ENCODE data around the gene PILRB.

PILRB gene

GRCh38 chr7:100352984-100353684, 4.8 kb upstream of the PILRB start:
- no peak for DNase-seq (ENCODE audit: low read depth, low spot score)
- TF ChIP-seq ZNF274 (IDR thresholded peaks at IDR 0.05; ENCODE audit: low read depth, low read length) (no peak), YY1 (IDR thresholded peaks at IDR 0.05; ENCODE audit: insufficient read depth, insufficient read length) (no peak), SUZ12 (IDR thresholded peaks at IDR 0.05; ENCODE audit: extremely low read depth, insufficient read depth, insufficient read length) (no peak)
- peaks cover 87% of the 10 kb centered on the region for H3K36me3 ChIP-seq (ENCODE audit: insufficient read depth, insufficient read length, low read length)

GRCh38 chr7:100353685-100354330, 4.1 kb upstream of the PILRB start:
- Histone ChIP-seq H3K9ac (ENCODE audit: insufficient read length, low read depth) (no peak overlapping the region), H3K4me3 (ENCODE audit: insufficient read length, low read depth) (no peak overlapping the region), H3K27me3 (ENCODE audit: insufficient read depth, insufficient read length) (no peaks in the 10 kb centered on the region), H3K9me3 (ENCODE audit: insufficient read depth, low read length) (no peaks in the 10 kb centered on the region), H3K36me3 (ENCODE audit: insufficient read depth, insufficient read length, low read length) (peaks cover 89% of the 10 kb centered on the region), H3K4me1 (ENCODE audit: insufficient read depth, insufficient read length) (peaks cover 4% of the 10 kb centered on the region)
- DNase-seq (ENCODE audit: low read depth, low spot score) = no peak
- TF ChIP-seq SUZ12 (IDR thresholded peaks at IDR 0.05; ENCODE audit: extremely low read depth, insufficient read depth, insufficient read length) (no peak), YY1 (IDR thresholded peaks at IDR 0.05; ENCODE audit: insufficient read depth, insufficient read length) (no peak), ZNF274 (IDR thresholded peaks at IDR 0.05; ENCODE audit: low read depth, low read length) (no peak)

More at GRCh38 chr7:100352984-100353684, 4.8 kb upstream of the PILRB start:
- H3K9ac ChIP-seq (ENCODE audit: insufficient read length, low read depth) = no peak overlapping the region
- H3K27me3 ChIP-seq (ENCODE audit: insufficient read depth, insufficient read length) = no peaks in the 10 kb centered on the region
- no peak overlapping the region for H3K4me3 ChIP-seq (ENCODE audit: insufficient read length, low read depth)
- no peaks in the 10 kb centered on the region for H3K9me3 ChIP-seq (ENCODE audit: insufficient read depth, low read length)
- peaks cover 4% of the 10 kb centered on the region for H3K4me1 ChIP-seq (ENCODE audit: insufficient read depth, insufficient read length)

GRCh38 chr7:100356416-100357068, 1.4 kb upstream of the PILRB start:
- H3K9ac ChIP-seq (ENCODE audit: insufficient read length, low read depth) = no peak overlapping the region
- no peaks in the 10 kb centered on the region for H3K4me1 ChIP-seq (ENCODE audit: insufficient read depth, insufficient read length)
- no peak for DNase-seq (ENCODE audit: low read depth, low spot score)
- TF ChIP-seq ZNF274 (IDR thresholded peaks at IDR 0.05; ENCODE audit: low read depth, low read length) = no peak
- TF ChIP-seq SUZ12 (IDR thresholded peaks at IDR 0.05; ENCODE audit: extremely low read depth, insufficient read depth, insufficient read length) = no peak
- no peak for TF ChIP-seq YY1 (IDR thresholded peaks at IDR 0.05; ENCODE audit: insufficient read depth, insufficient read length)
- H3K27me3 ChIP-seq (ENCODE audit: insufficient read depth, insufficient read length) = no peaks in the 10 kb centered on the region
- no peak overlapping the region for H3K4me3 ChIP-seq (ENCODE audit: insufficient read length, low read depth)
- peaks cover 91% of the 10 kb centered on the region for H3K36me3 ChIP-seq (ENCODE audit: insufficient read depth, insufficient read length, low read length)
- H3K9me3 ChIP-seq (ENCODE audit: insufficient read depth, low read length) = no peaks in the 10 kb centered on the region

- TF ChIP-seq SUZ12 (IDR thresholded peaks at IDR 0.05; ENCODE audit: extremely low read depth, insufficient read depth, insufficient read length) (no peak), ZNF274 (IDR thresholded peaks at IDR 0.05; ENCODE audit: low read depth, low read length) (no peak), YY1 (IDR thresholded peaks at IDR 0.05; ENCODE audit: insufficient read depth, insufficient read length) (no peak)
- peaks cover 93% of the 10 kb centered on the region for H3K36me3 ChIP-seq (ENCODE audit: insufficient read depth, insufficient read length, low read length)
- no peaks in the 10 kb centered on the region for H3K9me3 ChIP-seq (ENCODE audit: insufficient read depth, low read length)
- no peak for DNase-seq (ENCODE audit: low read depth, low spot score)
- H3K9ac ChIP-seq (ENCODE audit: insufficient read length, low read depth) = no peak overlapping the region
- H3K27me3 ChIP-seq (ENCODE audit: insufficient read depth, insufficient read length) = no peaks in the 10 kb centered on the region
- H3K4me1 ChIP-seq (ENCODE audit: insufficient read depth, insufficient read length) = no peaks in the 10 kb centered on the region
- H3K4me3 ChIP-seq (ENCODE audit: insufficient read length, low read depth) = no peak overlapping the region
These were observed 771 bp upstream of the PILRB start for GRCh38 chr7:100357131-100357561.

- no peaks in the 10 kb centered on the region for H3K9me3 ChIP-seq (ENCODE audit: insufficient read depth, low read length)
- DNase-seq (ENCODE audit: low read depth, low spot score) = no peak
- H3K9ac ChIP-seq (ENCODE audit: insufficient read length, low read depth) = no peak overlapping the region
- H3K4me1 ChIP-seq (ENCODE audit: insufficient read depth, insufficient read length) = no peaks in the 10 kb centered on the region
- no peaks in the 10 kb centered on the region for H3K27me3 ChIP-seq (ENCODE audit: insufficient read depth, insufficient read length)
- H3K4me3 ChIP-seq (ENCODE audit: insufficient read length, low read depth) = no peak overlapping the region
- H3K36me3 ChIP-seq (ENCODE audit: insufficient read depth, insufficient read length, low read length) = peaks cover 95% of the 10 kb centered on the region
- TF ChIP-seq YY1 (IDR thresholded peaks at IDR 0.05; ENCODE audit: insufficient read depth, insufficient read length) = no peak
- TF ChIP-seq SUZ12 (IDR thresholded peaks at IDR 0.05; ENCODE audit: extremely low read depth, insufficient read depth, insufficient read length) = no peak
- no peak for TF ChIP-seq ZNF274 (IDR thresholded peaks at IDR 0.05; ENCODE audit: low read depth, low read length)
These were observed 918 bp downstream of the PILRB start for GRCh38 chr7:100358857-100359212.

- no peak overlapping the region for H3K4me3 ChIP-seq (ENCODE audit: insufficient read length, low read depth)
- H3K9ac ChIP-seq (ENCODE audit: insufficient read length, low read depth) = no peak overlapping the region
- no peaks in the 10 kb centered on the region for H3K9me3 ChIP-seq (ENCODE audit: insufficient read depth, low read length)
- no peaks in the 10 kb centered on the region for H3K27me3 ChIP-seq (ENCODE audit: insufficient read depth, insufficient read length)
- no peaks in the 10 kb centered on the region for H3K4me1 ChIP-seq (ENCODE audit: insufficient read depth, insufficient read length)
- no peak for DNase-seq (ENCODE audit: low read depth, low spot score)
- H3K36me3 ChIP-seq (ENCODE audit: insufficient read depth, insufficient read length, low read length) = peaks cover 91% of the 10 kb centered on the region
- no peak for TF ChIP-seq ZNF274 (IDR thresholded peaks at IDR 0.05; ENCODE audit: low read depth, low read length)
- no peak for TF ChIP-seq YY1 (IDR thresholded peaks at IDR 0.05; ENCODE audit: insufficient read depth, insufficient read length)
- TF ChIP-seq SUZ12 (IDR thresholded peaks at IDR 0.05; ENCODE audit: extremely low read depth, insufficient read depth, insufficient read length) = no peak
These were observed 2.4 kb downstream of the PILRB start for GRCh38 chr7:100360135-100360854.

All from NT2/D1 (cell line).